Stimulated activated naive B cell treated with anti-CD40 and anti-IgM and Interleukin-4, amounts not matched to agents 10 μg/mL and 1 μg/mL and 100 μg/mL, for 72 hours (primary cell): Measurements from ENCODE around the gene NLN.
"Not testable (repeated sequence)": the region's sequence is repeated elsewhere in the genome, so short reads cannot be mapped to it uniquely, and the experiment has no call there.

ENCODE experiments used
- ATAC-seq, 2 donors: fragments of 150-1000 bp; cut with Tn5 transposase; replicated peaks; 2 replicates each; pipeline ENCODE4 v1.10.0; 2021; ENCODE audit warnings: moderate library complexity in 1 of 2
- DNase-seq: peaks from one replicate; pipeline ENCODE4 v3.0.0; 2021
- H3K27ac Mint-ChIP-seq: one replicate; pipeline ENCODE4 v1.8.0; 2022; ENCODE audit warnings: mild to moderate bottlenecking, mixed read lengths
- H3K27me3 Mint-ChIP-seq, 2 donors: one replicate each; pipeline ENCODE4 v1.8.0; 2022; ENCODE audit warnings: mixed read lengths in 2 of 2
- H3K36me3 Mint-ChIP-seq, 2 donors: one replicate each; pipeline ENCODE4 v1.8.0; 2022; ENCODE audit warnings: mixed read lengths in 2 of 2, mild to moderate bottlenecking in 1 of 2
- H3K4me1 Mint-ChIP-seq, 2 donors: one replicate each; pipeline ENCODE4 v1.8.0; 2022; ENCODE audit warnings: mixed read lengths in 2 of 2, mild to moderate bottlenecking in 1 of 2
- H3K4me3 Mint-ChIP-seq, 2 donors: one replicate each; pipeline ENCODE4 v1.8.0; 2022; ENCODE audit warnings: mild to moderate bottlenecking in 2 of 2, mixed read lengths in 2 of 2, moderate library complexity in 1 of 2
- H3K9me3 Mint-ChIP-seq, 2 donors: one replicate each; pipeline ENCODE4 v1.8.0; 2022; ENCODE audit warnings: mixed read lengths in 2 of 2, mild to moderate bottlenecking in 1 of 2

The NLN gene

DNA sequence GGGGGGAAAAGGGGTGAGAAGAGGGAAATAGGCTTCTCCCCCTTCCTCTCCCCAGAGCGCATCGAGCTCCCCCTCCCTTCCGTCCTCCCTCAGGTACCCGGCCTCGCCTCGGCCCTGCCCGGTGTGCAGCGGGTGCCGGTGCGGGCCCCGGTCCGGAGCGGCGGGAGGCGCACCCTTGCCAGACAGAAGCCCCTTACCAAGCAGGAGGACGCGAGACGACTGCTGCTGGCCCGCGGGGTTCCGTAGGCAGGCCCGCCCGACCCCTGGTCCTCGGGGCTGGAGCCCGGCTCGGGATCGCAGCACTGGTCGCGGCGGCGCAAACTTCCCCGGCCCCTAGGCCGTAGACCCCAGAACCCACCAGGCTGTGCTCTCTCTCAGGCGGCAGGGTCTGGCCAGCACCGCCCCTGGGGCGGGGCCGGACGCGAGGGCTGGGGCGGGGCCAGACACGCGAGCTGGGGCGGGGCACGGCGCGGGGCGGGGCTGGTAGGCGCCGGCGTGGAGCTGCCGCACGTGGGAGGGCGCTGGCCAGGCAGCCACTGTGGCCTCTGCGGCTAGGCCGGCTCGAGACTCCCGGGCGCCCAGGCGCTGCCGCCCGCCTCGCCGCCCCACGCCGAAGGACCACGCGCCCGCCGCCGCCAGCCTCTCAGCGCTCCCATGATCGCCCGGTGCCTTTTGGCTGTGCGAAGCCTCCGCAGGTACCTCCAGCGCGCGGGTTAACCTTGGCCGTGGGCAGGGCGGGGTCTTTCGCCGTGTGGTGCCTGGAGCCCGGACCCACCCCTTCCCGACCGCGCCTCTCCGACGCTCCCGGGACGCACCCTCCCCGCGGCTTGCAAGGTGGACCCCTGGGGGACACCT is at the start of gene NLN, which contains the start of gene SGTB:
Gene NLN, plus strand, starts transcription at position 486 of the 855 bp plus-strand sequence. Its CDS starts 169 bp downstream, at position 655.
Gene SGTB, minus strand, starts transcription at position 390 of the 855 bp plus-strand sequence. CDS start 1,302 bp downstream, outside the sequence.
- peak; percentile 92 to 93 for ATAC-seq
- peaks cover 7 to 11% of the 10 kb centered on the region in 2 donors for H3K36me3 Mint-ChIP-seq
- peak within 1 kb of the TSS; percentile 95 for H3K27ac Mint-ChIP-seq
- DNase-seq, result peak; percentile 80
- peaks cover 8 to 18% of the 10 kb centered on the region in 2 donors for H3K4me1 Mint-ChIP-seq
- no peaks in the 10 kb centered on the region for H3K9me3 Mint-ChIP-seq
- H3K4me3 Mint-ChIP-seq, result peak within 1 kb of the TSS; percentile 83 to 92
- H3K27me3 Mint-ChIP-seq, result no peaks in the 10 kb centered on the region

DNA sequence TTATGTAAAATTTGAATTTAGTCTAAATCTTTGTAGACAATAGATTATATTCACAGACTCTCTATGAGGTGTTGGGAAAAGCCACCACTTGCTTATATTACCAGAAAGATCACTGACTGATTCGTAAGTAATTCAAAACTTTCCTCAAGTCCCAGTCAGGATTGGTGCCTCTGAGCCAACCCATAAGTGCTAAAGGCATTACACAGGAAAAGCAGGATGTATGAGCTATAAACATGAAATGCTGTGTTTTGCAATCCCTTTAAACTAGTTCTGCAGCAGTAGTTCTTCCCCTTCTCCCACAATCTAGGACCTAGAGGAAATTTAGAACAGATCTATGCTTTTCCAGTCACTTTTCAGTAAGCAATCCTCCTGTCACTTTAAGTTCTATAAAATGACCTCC is 49.2 kb upstream of the NLN start:
- Mint-ChIP-seq H3K27ac (no peak overlapping the region), H3K36me3 (peaks cover 32 to 48% of the 10 kb centered on the region in 2 donors), H3K9me3 (no peaks in the 10 kb centered on the region), H3K27me3 (no peaks in the 10 kb centered on the region), H3K4me1 (peaks cover 3 to 6% of the 10 kb centered on the region in 2 donors), H3K4me3 (no peak overlapping the region)
- DNase-seq, result no peak
- no peak for ATAC-seq

DNA sequence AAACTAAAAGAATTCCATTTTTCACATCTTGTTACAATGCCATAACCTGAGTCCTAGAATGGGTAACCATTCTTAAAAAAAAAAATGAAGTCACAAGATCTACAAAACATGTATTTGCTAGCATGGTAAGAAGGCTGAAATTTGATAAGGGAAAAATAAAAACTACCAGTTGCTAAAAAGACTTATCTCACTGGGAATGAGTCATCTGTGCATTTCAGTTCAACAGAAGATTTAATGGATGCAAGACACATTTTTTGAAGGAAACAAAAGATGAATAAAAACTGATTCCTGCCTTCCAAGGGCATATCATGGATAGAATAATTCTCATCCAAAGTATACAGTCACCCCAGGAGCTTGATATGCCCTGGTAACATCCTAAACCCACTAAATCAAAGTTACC is 47.3 kb upstream of the NLN start:
- H3K36me3 Mint-ChIP-seq, result peaks cover 48 to 66% of the 10 kb centered on the region in 2 donors
- H3K4me3 Mint-ChIP-seq, result no peak overlapping the region
- peaks cover 3 to 6% of the 10 kb centered on the region in 2 donors for H3K4me1 Mint-ChIP-seq
- no peak overlapping the region for H3K27ac Mint-ChIP-seq
- no peaks in the 10 kb centered on the region for H3K9me3 Mint-ChIP-seq
- DNase-seq (no peak), ATAC-seq (no peak)
- no peaks in the 10 kb centered on the region for H3K27me3 Mint-ChIP-seq

DNA sequence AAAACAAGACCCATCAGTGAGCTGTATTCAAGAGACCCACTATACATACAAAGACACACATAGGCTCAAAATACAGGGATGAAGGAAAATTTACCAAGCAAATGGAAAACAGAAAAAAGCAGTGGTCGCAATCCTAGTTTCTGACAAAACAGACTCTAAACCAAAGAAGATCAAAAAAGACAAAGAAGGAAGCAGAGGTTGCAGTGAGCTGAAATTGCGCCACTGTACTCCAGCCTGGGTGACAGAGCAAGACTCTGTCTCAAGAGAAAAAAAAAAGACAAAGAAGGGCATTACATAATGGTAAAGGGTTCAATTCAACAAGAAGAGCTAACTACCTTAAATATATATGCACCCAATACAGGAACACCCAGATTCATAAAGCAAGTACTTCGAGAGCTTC is 45.9 kb upstream of the NLN start:
- not testable (repeated sequence) for H3K4me1 Mint-ChIP-seq, H3K27ac Mint-ChIP-seq, H3K27me3 Mint-ChIP-seq, ATAC-seq, H3K4me3 Mint-ChIP-seq, DNase-seq, H3K9me3 Mint-ChIP-seq
- H3K36me3 Mint-ChIP-seq, result peaks cover 54 to 74% of the 10 kb centered on the region in 2 donors

DNA sequence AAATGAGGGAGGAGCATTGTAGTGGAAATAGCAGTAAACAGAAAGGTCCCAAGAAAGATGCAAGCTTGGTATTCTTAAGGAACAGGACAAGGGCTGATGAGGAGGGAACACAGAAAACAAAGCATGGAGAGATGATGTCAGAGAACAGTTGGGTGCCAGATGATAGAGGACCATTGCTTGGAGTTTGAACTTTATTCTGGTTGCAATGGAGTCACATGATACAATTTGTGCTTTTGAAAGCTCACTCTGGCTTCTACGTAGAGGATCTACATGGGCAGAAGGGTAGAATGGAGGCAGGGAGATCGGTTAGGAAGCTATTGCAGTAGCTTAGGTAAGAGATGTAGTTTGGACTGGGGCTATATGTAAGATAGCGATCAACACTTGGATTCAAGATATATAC is 39.9 kb upstream of the NLN start:
- no peak overlapping the region for H3K27ac Mint-ChIP-seq
- peaks cover 0 to 2% of the 10 kb centered on the region in 2 donors for H3K9me3 Mint-ChIP-seq
- DNase-seq (no peak), ATAC-seq (no peak)
- peaks cover 2 to 20% of the 10 kb centered on the region in 2 donors for H3K4me1 Mint-ChIP-seq
- H3K27me3 Mint-ChIP-seq, result no peaks in the 10 kb centered on the region
- H3K36me3 Mint-ChIP-seq, result peaks cover 61 to 84% of the 10 kb centered on the region in 2 donors
- no peak overlapping the region for H3K4me3 Mint-ChIP-seq

DNA sequence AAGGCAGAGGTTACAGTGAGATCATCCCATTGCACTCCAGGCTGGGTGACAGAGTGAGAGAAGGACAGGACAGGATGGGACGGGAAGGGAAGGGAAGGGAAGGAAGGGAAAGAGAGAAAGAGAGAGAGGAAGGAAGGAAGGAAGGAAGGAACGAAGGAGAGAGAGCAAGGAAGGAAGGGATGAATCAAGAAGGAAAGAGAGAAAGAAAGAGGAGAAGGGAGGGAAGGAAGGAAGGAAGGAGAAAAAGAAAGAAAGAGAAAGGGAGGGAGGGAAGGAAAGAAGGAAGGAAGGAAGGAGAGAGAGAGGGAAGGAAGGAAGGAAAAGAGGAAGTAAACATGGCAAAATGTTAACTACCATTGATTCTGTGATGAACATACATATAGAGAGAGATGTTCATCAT is 28.9 kb upstream of the NLN start:
- Mint-ChIP-seq H3K36me3 (peaks cover 21 to 31% of the 10 kb centered on the region in 2 donors), H3K9me3 (no peaks in the 10 kb centered on the region), H3K27me3 (no peaks in the 10 kb centered on the region), H3K4me1 (peaks cover 7 to 13% of the 10 kb centered on the region in 2 donors), H3K27ac (peak overlapping the region; percentile 33), H3K4me3 (no peak overlapping the region)
- DNase-seq (no peak), ATAC-seq (no peak)

DNA sequence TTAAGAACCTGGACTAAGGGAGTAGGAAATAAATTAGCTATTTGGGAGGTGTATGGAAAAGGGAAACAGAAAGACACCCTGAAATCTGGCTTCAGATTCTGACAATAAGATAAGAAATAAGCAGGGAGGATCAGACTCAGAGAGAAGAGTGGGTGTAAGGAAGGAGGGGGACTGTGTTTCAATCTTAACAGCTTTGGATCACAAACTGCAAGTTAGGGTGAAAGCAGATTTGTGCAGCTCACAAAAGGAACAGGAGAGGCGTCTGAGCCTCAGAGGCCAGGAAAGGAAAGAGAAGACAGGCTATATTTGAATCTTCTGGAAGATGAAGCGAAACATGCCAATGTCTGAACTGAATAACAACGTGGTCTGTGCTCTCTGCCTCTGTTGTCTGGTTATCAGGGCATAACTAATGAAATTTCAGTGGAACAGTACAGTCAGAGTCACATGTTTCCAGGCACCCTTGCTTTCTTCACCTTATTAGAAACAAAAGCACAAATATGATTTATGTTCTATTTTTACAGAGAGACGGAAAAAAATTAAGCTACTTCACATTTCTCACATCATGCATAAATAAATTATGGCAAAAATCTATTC is 26.7 kb upstream of the NLN start:
- peaks cover 35 to 44% of the 10 kb centered on the region in 2 donors for H3K36me3 Mint-ChIP-seq
- H3K4me1 Mint-ChIP-seq, result peaks cover 12 to 18% of the 10 kb centered on the region in 2 donors
- no peak overlapping the region for H3K27ac Mint-ChIP-seq
- DNase-seq (peak; percentile 18), ATAC-seq (peak; percentile 96 to 97)
- no peaks in the 10 kb centered on the region for H3K9me3 Mint-ChIP-seq
- no peak overlapping the region for H3K4me3 Mint-ChIP-seq
- no peaks in the 10 kb centered on the region for H3K27me3 Mint-ChIP-seq

DNA sequence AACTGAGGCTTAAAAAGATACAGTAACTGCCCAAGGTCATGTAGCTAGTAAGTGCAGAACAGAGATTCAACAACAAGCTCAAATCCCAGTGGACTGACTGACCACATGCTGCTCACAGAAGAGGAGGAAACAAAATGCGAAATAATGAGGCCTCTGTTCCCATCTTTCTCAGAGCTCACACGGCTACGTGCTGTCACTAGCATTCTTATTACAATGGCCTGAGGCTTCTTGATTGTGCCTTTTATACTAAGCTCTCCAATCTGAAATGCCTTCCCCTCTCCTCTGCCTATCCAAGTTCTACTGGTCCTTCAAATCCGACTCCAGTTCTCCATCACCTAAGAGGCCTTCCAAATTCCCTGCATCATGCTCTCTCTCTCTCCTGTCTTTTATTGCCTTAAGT is 26.1 kb upstream of the NLN start:
- H3K4me3 Mint-ChIP-seq, result no peak overlapping the region
- no peaks in the 10 kb centered on the region for H3K27me3 Mint-ChIP-seq
- no peaks in the 10 kb centered on the region for H3K9me3 Mint-ChIP-seq
- ATAC-seq (peak; percentile 28 to 35), DNase-seq (no peak)
- H3K36me3 Mint-ChIP-seq, result peaks cover 31 to 39% of the 10 kb centered on the region in 2 donors
- H3K27ac Mint-ChIP-seq, result no peak overlapping the region
- peaks cover 12 to 18% of the 10 kb centered on the region in 2 donors for H3K4me1 Mint-ChIP-seq

DNA sequence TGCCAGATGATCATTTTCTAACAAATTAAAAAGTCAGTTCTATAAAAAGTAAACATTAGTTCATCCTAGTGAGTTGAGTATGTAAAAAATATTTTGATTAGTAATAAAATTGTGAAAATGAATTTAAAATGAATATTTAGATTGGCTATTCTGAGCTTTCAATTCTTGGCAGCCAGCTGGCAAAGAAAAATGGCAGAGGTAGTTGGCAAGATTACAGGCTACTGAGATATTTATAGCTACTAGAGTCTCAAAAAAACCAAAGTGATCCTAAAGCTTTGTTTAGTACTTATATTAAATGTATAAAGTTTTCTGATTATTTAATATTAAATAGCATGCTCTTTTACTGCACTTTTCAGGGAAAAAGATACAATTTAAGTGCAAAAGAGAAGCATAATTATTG is 25.1 kb upstream of the NLN start:
- ATAC-seq (no peak), DNase-seq (no peak)
- H3K9me3 Mint-ChIP-seq, result no peaks in the 10 kb centered on the region
- no peaks in the 10 kb centered on the region for H3K27me3 Mint-ChIP-seq
- H3K4me1 Mint-ChIP-seq, result peaks cover 12 to 18% of the 10 kb centered on the region in 2 donors
- no peak overlapping the region for H3K4me3 Mint-ChIP-seq
- no peak overlapping the region for H3K27ac Mint-ChIP-seq
- peaks cover 31 to 37% of the 10 kb centered on the region in 2 donors for H3K36me3 Mint-ChIP-seq

DNA sequence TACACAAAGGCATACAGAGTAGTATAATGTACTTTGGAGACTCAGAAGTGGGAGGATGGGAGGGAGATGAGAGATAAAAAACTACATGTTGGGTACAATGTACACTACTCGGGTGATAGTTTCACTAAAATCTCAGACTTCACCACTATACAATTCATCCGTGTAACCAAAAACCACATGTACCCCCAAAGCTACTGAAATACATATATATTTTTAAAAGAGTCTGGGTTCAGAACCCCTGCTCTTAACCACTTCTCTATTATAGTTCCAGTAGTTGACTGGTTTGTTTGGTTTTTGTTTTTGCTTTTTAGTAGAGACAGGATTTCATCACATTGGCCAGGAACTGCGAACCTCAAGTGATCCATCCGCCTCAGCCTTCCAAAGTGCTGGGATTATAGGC is 22.7 kb upstream of the NLN start:
- no peak for DNase-seq
- Mint-ChIP-seq H3K9me3 (no peaks in the 10 kb centered on the region), H3K36me3 (peaks cover 26 to 31% of the 10 kb centered on the region in 2 donors), H3K4me1 (peaks cover 5 to 9% of the 10 kb centered on the region in 2 donors), H3K27ac (no peak overlapping the region), H3K4me3 (no peak overlapping the region), H3K27me3 (no peaks in the 10 kb centered on the region)
- ATAC-seq, result peak; percentile 24 to 42

DNA sequence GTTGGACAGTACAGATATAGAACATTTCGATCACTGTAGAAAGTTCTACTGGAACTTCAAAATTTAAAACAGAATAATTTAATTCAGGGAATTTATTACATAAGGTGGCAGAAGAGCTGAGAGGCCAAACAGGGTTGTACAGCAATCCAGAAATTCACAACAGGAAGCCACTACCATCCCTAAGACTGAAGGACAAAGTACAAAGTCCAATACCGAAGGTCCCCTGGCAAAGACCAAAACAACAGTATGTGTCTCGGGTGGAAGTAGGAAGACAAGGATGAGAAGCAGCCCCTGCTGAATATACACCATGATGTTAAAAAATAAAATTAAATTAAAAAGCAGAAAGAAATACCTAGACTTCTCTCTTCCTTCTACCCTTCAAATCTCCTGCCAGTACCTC is 20.0 kb upstream of the NLN start:
- Mint-ChIP-seq H3K27me3 (no peaks in the 10 kb centered on the region), H3K27ac (no peak overlapping the region), H3K9me3 (no peaks in the 10 kb centered on the region), H3K36me3 (peaks cover 32 to 40% of the 10 kb centered on the region in 2 donors), H3K4me3 (no peak overlapping the region), H3K4me1 (peaks cover 5 to 9% of the 10 kb centered on the region in 2 donors)
- DNase-seq, result no peak
- no peak for ATAC-seq

DNA sequence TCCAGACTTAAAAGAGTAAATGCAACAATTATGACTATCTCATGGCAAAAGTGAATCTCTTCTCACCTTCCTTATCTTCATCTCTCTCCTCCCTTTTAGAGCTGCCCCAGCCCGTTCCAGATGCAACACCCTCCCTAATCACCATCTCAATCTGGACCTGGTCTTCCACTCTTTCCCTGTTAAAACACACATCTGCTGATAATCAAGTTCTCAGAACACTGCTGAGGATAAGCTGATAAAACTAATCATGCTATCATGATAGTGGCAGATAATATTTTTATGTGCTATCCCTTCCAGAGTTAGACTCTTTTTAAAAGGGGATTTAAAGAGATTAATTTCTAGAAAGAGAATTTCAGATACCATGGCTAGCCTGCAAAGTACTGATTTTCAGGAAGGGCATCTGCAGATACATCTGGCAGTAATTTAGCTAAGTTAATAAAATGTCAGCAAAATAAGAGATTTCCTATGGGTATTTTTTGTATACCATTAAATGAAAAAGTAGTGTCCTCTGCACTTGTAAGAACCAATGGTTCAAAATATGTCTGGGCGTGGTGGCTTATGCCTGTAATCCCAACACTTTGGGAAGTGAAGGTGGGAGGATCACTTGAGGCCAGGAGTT is 17.3 kb upstream of the NLN start:
- no peaks in the 10 kb centered on the region for H3K9me3 Mint-ChIP-seq
- no peak overlapping the region for H3K4me3 Mint-ChIP-seq
- H3K27me3 Mint-ChIP-seq, result no peaks in the 10 kb centered on the region
- DNase-seq (no peak), ATAC-seq (no peak)
- no peak overlapping the region for H3K27ac Mint-ChIP-seq
- peaks cover 0 to 1% of the 10 kb centered on the region in 2 donors for H3K4me1 Mint-ChIP-seq
- H3K36me3 Mint-ChIP-seq, result peaks cover 21 to 25% of the 10 kb centered on the region in 2 donors

DNA sequence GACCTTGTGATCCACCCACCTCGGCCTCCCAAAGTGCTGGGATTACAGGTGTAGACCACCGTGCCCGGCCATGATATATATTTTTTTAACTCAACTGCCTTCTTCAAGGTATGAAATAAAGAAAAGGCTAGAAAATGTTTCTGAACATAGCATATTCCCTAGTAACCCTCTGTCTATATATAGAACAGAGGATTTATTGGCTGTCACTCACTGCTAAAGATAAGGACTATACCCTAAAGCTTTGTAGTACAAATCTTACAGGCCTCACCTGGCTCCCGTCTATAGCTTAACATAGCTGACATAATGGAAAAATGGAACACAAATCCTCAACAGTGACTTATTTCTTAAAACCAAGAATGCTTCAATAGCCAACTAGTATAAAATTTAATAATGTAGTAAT is 14.3 kb upstream of the NLN start:
- Mint-ChIP-seq H3K4me3 (no peak overlapping the region), H3K4me1 (no peaks in the 10 kb centered on the region), H3K27ac (no peak overlapping the region), H3K27me3 (no peaks in the 10 kb centered on the region), H3K9me3 (no peaks in the 10 kb centered on the region), H3K36me3 (peaks cover 20 to 25% of the 10 kb centered on the region in 2 donors)
- no peak for DNase-seq
- no peak for ATAC-seq

DNA sequence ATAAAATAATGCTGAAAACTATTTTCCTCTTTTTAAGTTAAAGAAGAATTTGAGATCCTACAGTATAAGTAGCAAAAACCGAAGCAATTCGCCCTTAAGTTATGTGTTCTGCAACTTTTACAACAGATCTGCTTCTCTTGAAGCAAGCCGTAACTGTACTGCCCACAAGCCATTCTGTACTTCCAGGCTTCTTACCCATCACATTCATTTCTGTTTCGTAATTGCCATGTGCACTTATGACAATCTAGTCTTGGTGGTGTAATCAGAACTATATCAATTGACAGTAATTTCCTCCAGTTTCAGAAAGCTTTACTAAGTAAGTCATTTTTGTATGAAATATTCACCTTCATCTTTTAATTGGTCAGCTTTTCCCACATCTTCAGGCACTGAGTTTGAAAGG is 13.9 kb upstream of the NLN start:
- ATAC-seq (no peak), DNase-seq (no peak)
- Mint-ChIP-seq H3K27ac (no peak overlapping the region), H3K9me3 (no peaks in the 10 kb centered on the region), H3K36me3 (peaks cover 21 to 27% of the 10 kb centered on the region in 2 donors), H3K4me3 (no peak overlapping the region), H3K4me1 (peaks cover 0 to under 1% of the 10 kb centered on the region in 2 donors), H3K27me3 (no peaks in the 10 kb centered on the region)
